BJ (cell line): ENCODE measurements around the gene CENPVL3. TPM values are rescaled to one million over a fixed set of nuclear protein-coding genes. Genes with fewer than 3 reads are reported as not detected.

Source experiments
- CTCF ChIA-PET: fragments of 350-600 bp; formaldehyde crosslinking; extraction: SDS; loops from one replicate; lab custom pipeline; 2021; ENCODE audit warnings: antibody characterized with exemption, inconsistent platforms; lab: Yijun Ruan, JAX
- POLR2A ChIA-PET: fragments of 300-600 bp; sonication (Branson Sonifier 250); formaldehyde crosslinking; extraction: SDS; loops from one replicate; lab custom pipeline; 2021; ENCODE audit warnings: antibody characterized with exemption; lab: Charles Lee
- DNase-seq: peaks from one replicate; pipeline ENCODE4 v3.0.0-alpha.2; 2011; ENCODE audit warnings: low read depth
- H3K27me3 ChIP-seq: 2 replicates; pipeline ENCODE4 v1.6.0; 2011; ENCODE audit warnings: low read length; ENCODE audit not compliant: control insufficient read depth, insufficient read depth
- H3K36me3 ChIP-seq: 2 replicates; pipeline ENCODE4 v1.5.1; 2011; ENCODE audit warnings: low read length; ENCODE audit not compliant: control insufficient read depth, insufficient read depth
- H3K4me3 ChIP-seq: 2 replicates; pipeline ENCODE4 v1.5.1; 2011; ENCODE audit warnings: low read depth, mild to moderate bottlenecking, control low read depth, low read length
- CTCF ChIP-seq: IDR thresholded peaks from 2 replicates; pipeline ENCODE4 v1.5.1; 2011; ENCODE audit warnings: low read depth, mild to moderate bottlenecking, control low read depth, inconsistent platforms, low read length, moderate library complexity; ENCODE audit not compliant: insufficient read depth
- polyA plus RNA-seq: library from polyadenylated mRNA; depleted of rRNA; stranded (reverse); fragments of >200 nt; gene quantifications from 2 replicates; pipeline ENCODE4 v1.2.3, GENCODE V29; 2011; rRNA removed

CENPVL3 gene
- polyA plus RNA-seq, 1 experiment = not detected

GRCh38 chrX:51569561-51569960, 49.2 kb downstream of the CENPVL3 start:
- Histone ChIP-seq H3K36me3 (no peaks in the 10 kb centered on the region), H3K4me3 (no peak overlapping the region), H3K27me3 (no peaks in the 10 kb centered on the region)
- POLR2A ChIA-PET = no interaction called here
- CTCF ChIA-PET = no interaction called here
- TF ChIP-seq CTCF = no peak
- DNase-seq = no peak

DNA sequence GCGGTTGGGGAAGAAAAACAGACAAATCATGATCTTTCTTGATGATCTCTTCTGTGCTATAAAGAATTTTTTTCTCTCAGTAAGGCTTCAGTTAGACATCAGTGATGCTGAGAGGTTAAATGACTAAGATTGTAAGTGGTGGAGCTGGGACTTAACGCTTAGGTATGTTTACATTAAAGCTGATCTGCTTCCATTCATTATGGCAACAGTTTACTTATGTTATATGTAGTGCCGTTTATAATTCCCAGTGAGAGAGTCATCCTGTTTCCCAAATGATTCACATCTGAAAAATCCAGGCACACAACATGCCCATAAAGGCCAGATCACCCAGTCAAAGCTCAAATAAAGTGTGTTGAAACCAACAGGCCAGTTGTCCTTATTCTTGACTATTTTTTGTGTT, 50.1 kb downstream of the CENPVL3 start:
- Histone ChIP-seq H3K4me3 (no peak overlapping the region), H3K36me3 (no peaks in the 10 kb centered on the region), H3K27me3 (no peaks in the 10 kb centered on the region)
- POLR2A ChIA-PET = no interaction called here
- CTCF ChIA-PET = interaction anchor here (0.7 kb wide), 1 partner anchor 11 kb away, joined by 3 read pairs; no protein-coding TSS in a partner anchor
- peak; percentile 20 for DNase-seq
- TF ChIP-seq CTCF = no peak

Other genes starting within 250 kb of the CENPVL3 start
- 5.6 and 7.7 TPM in 2 replicates for gene NUDT11, start 122.3 kb downstream of the CENPVL3 start, polyA plus RNA-seq
- gene CENPVL2, start 63.9 kb upstream of the CENPVL3 start, polyA plus RNA-seq = not detected in 2 replicates
- gene CENPVL1, start 91.6 kb upstream of the CENPVL3 start, polyA plus RNA-seq = not detected in 2 replicates
- 2.6 and 4.7 TPM in 2 replicates for gene GSPT2, start 124.5 kb upstream of the CENPVL3 start, polyA plus RNA-seq